Stimulated activated CD8-positive, alpha-beta memory T cell treated with anti-CD3 and anti-CD28 coated beads, Interleukin-7, amount 100 ng/mL, for 48 hours (primary cell): ENCODE results near the gene KLK3.
A peak's percentile ranks its signal among the peaks of the same experiment; 100 is the strongest.
"Not testable (repeated sequence)": the region's sequence is repeated elsewhere in the genome, so short reads cannot be mapped to it uniquely, and the experiment has no call there.

Experiments
- DNase-seq, 2 donors: peaks; one replicate each; pipeline ENCODE4 v3.0.0-alpha.2; 2020; ENCODE audit warnings: low read depth in 1 of 2; ENCODE audit errors: extremely low read depth in 1 of 2

KLK3 gene

DNA sequence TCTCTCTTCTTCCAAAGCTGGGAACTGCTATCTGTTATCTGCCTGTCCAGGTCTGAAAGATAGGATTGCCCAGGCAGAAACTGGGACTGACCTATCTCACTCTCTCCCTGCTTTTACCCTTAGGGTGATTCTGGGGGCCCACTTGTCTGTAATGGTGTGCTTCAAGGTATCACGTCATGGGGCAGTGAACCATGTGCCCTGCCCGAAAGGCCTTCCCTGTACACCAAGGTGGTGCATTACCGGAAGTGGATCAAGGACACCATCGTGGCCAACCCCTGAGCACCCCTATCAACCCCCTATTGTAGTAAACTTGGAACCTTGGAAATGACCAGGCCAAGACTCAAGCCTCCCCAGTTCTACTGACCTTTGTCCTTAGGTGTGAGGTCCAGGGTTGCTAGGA is 5.1 kb downstream of the KLK3 start:
- no peak for DNase-seq

DNA sequence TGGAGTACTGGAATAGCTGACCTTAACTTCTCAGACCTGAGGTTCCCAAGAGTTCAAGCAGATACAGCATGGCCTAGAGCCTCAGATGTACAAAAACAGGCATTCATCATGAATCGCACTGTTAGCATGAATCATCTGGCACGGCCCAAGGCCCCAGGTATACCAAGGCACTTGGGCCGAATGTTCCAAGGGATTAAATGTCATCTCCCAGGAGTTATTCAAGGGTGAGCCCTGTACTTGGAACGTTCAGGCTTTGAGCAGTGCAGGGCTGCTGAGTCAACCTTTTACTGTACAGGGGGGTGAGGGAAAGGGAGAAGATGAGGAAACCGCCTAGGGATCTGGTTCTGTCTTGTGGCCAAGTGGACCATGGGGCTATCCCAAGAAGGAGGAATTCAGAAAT is 6.3 kb downstream of the KLK3 start:
- no peak for DNase-seq

DNA sequence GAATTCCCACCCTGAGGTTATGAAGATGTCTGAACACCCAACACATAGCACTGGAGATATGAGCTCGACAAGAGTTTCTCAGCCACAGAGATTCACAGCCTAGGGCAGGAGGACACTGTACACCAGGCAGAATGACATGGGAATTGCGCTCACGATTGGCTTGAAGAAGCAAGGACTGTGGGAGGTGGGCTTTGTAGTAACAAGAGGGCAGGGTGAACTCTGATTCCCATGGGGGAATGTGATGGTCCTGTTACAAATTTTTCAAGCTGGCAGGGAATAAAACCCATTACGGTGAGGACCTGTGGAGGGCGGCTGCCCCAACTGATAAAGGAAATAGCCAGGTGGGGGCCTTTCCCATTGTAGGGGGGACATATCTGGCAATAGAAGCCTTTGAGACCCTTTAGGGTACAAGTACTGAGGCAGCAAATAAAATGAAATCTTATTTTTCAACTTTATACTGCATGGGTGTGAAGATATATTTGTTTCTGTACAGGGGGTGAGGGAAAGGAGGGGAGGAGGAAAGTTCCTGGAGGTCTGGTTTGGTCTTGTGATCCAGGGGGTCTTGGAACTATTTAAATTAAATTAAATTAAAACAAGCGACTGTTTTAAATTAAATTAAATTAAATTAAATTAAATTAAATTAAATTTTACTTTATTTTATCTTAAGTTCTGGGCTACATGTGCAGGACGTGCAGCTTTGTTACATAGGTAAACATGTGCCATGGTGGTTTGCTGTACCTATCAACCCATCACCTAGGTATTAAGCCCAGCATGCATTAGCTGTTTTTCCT is 7.0 kb downstream of the KLK3 start:
- DNase-seq, result no peak

DNA sequence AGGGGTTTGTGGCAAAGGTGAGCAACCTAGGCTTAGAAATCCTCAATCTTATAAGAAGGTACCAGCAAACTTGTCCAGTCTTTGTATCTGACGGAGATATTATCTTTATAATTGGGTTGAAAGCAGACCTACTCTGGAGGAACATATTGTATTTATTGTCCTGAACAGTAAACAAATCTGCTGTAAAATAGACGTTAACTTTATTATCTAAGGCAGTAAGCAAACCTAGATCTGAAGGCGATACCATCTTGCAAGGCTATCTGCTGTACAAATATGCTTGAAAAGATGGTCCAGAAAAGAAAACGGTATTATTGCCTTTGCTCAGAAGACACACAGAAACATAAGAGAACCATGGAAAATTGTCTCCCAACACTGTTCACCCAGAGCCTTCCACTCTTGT is 14.8 kb downstream of the KLK3 start:
- no peak for DNase-seq

DNA sequence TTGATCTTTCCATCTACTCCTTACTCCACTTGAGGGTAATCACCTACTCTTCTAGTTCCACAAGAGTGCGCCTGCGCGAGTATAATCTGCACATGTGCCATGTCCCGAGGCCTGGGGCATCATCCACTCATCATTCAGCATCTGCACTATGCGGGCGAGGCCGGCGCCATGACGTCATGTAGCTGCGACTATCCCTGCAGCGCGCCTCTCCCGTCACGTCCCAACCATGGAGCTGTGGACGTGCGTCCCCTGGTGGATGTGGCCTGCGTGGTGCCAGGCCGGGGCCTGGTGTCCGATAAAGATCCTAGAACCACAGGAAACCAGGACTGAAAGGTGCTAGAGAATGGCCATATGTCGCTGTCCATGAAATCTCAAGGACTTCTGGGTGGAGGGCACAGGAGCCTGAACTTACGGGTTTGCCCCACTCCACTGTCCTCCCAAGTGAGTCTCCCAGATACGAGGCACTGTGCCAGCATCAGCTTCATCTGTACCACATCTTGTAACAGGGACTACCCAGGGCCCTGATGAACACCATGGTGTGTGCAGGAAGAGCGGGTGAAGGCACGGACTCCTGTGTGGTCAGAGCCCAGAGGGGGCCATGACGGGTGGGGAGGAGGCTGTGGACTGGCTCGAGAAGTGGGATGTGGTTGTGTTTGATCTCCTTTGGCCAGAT is 15.8 kb downstream of the KLK3 start:
- peak in 1 of 2 donors; percentile 13 for DNase-seq

DNA sequence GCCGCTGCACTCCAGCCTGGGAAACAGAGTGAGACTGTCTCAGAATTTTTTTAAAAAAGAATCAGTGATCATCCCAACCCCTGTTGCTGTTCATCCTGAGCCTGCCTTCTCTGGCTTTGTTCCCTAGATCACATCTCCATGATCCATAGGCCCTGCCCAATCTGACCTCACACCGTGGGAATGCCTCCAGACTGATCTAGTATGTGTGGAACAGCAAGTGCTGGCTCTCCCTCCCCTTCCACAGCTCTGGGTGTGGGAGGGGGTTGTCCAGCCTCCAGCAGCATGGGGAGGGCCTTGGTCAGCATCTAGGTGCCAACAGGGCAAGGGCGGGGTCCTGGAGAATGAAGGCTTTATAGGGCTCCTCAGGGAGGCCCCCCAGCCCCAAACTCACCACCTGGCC is 18.3 kb downstream of the KLK3 start, which contains the start of gene KLK2:
KLK2 (plus strand) TSS at position 384 of the 400 bp plus-strand sequence. CDS start 35 bp downstream, outside the sequence.
- DNase-seq, result no peak

DNA sequence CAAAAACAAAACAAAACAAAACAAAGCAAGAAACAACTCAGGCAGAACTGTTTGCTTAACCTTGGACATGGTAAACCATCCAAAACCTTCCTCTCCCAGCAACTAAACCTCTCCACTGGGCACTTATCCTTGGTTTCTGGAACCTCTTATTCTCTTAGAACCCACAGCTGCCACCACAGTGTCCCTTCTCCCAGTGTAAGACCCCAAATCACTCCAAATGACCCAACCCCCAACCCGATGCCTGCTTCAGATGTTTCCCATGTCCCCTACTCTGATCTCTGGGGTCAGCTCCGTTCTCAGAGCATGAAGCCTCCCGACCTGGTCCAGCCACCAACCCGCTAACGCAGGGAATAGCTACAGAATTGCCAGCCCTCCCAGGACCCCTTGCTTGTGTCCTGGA is 19.5 kb downstream of the KLK3 start:
- no peak for DNase-seq

DNA sequence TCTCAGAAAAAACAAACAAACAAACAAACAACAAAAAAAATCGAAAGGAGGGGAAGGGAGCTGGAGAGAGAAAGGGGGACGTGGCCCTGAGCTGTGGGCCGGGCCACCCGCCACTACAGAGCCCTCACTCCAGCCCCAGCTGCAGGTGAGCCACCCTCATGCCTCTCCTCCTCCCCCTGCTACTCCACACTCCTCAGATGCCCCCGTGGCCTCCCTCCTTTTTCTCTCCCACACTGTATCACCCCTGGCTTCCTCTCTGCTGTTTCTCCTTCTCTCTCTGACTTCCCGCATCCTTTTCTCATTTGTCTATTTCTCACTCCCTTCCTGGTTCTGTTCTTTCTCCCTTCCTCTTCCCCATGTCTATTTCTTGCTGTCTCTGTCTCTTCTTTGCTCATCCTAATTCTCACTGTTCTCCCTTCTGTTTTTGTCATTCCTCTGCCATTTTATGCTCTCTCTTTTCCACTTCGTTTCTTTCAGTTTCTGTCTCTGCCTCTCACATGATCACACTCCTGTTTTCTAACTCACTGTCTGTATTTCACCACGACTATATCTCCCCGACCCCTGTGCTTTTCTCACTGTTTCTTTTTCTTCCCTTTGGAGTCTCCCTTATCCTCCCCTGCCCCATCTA is 21.2 kb downstream of the KLK3 start:
- no peak for DNase-seq

DNA sequence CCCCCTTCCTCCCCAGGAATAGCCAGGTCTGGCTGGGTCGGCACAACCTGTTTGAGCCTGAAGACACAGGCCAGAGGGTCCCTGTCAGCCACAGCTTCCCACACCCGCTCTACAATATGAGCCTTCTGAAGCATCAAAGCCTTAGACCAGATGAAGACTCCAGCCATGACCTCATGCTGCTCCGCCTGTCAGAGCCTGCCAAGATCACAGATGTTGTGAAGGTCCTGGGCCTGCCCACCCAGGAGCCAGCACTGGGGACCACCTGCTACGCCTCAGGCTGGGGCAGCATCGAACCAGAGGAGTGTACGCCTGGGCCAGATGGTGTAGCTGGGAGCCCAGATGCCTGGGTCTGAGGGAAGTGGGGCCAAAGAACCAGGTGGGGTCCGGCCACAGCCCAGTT is 21.7 kb downstream of the KLK3 start:
- no peak for DNase-seq

DNA sequence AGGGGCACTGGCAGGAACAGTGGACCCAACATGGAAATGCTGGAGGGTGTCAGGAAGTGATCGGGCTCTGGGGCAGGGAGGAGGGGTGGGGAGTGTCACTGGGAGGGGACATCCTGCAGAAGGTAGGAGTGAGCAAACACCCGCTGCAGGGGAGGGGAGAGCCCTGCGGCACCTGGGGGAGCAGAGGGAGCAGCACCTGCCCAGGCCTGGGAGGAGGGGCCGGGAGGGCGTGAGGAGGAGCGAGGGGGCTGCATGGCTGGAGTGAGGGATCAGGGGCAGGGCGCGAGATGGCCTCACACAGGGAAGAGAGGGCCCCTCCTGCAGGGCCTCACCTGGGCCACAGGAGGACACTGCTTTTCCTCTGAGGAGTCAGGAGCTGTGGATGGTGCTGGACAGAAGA is 22.6 kb downstream of the KLK3 start:
- no peak for DNase-seq

DNA sequence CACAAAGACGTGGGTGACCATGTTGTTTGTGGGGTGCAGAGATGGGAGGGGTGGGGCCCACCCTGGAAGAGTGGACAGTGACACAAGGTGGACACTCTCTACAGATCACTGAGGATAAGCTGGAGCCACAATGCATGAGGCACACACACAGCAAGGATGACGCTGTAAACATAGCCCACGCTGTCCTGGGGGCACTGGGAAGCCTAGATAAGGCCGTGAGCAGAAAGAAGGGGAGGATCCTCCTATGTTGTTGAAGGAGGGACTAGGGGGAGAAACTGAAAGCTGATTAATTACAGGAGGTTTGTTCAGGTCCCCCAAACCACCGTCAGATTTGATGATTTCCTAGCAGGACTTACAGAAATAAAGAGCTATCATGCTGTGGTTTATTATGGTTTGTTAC is 24.1 kb downstream of the KLK3 start:
- no peak for DNase-seq

DNA sequence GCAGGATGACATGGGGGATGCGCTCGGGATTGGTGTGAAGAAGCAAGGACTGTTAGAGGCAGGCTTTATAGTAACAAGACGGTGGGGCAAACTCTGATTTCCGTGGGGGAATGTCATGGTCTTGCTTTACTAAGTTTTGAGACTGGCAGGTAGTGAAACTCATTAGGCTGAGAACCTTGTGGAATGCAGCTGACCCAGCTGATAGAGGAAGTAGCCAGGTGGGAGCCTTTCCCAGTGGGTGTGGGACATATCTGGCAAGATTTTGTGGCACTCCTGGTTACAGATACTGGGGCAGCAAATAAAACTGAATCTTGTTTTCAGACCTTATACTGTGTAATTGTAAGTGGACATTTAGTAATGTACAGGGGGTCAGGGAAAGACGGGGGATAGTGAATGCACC is 25.5 kb downstream of the KLK3 start:
- no peak for DNase-seq

DNA sequence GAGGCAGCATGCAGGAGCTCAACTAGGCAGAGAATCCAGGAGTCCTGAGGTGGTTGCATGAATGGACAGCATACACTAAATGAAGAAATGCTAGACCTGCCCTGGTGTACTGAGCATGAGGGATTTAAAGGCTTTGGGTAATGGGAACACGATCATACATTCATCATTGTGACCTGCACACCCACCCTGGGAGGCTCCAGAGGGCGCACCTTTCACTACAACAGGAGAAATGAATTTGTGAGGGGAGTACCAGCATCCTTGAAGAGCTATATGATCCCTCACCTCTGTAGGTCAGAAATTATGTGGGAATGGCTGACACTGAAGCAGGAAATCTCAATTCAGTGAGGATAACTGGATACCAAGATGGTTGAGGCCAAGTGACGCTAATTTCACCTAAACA is 27.5 kb downstream of the KLK3 start:
- DNase-seq, result no peak

DNA sequence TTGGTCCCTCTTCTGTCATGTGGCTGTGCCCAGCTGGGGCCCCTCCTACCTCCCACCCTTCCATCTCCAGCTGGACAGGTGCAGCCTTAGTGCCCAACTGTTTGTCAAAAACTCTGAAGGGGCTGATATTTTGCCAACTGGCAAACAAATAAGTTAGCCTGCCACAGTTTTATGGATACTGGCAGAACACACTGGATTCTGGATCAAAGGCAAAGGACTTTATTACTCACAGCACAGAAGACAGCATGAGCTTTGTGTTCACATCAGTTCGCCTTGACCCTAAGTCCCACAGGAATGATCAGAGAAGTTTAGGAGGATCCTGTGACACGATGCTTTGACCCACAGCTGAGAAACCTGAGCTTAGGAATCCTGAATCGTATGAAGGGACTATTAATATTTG is 34.9 kb downstream of the KLK3 start:
- DNase-seq, result no peak

DNA sequence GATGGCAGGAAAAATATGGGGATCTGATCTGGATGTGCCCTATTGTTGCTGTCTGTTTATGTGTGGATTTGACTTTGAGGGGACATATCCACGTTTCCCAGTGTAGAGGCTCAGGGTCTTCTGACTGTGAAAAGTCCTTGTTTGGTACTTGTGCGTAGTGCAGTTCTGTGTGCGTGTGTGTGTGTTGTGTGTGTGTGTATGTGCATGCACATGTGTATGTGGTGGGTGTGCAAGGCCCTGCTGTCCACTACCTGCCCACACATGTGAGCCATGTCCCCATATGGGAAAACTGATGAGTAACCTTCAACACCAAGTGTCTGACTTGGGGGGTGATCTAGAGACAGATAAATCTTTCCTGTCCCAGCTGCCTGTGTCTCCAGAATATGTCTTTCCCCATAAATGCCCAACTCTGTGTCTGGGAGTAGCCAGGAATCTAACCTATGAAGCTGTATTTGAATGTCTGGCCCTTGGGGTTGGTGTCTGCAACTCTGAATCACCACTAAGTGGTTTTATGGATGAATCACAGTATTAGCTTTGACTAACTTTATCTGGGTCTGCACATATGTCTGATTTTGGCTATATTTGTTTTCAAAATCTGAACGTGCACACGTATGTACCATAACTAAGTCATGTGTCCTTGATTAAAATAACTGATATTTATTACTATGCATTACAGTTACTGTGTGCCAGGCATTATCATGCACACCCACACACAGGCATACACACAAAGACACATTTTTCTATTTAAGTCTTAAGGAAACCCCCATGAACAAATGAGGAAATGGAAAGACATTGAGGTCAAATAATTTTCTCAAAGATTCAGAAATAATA is 35.9 kb downstream of the KLK3 start:
- DNase-seq, result no peak

DNA sequence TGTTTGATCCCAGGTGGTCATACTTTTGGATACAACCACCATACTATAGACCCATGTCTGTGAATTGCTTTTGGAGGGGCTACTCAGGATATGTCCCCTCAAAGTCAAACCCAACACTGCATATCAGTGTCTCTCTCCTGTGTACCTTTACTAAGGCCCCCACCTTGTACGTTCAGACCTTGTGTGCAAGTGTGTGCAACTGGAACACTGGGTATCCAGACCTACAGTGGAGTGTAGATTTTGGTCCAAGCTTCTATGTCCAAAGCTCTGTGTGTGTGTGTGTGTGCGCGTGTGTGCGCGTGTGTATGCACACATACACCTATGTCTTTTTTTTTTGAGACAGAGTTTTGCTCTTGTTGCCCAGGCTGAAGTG is 36.5 kb downstream of the KLK3 start:
- DNase-seq, result no peak

DNA sequence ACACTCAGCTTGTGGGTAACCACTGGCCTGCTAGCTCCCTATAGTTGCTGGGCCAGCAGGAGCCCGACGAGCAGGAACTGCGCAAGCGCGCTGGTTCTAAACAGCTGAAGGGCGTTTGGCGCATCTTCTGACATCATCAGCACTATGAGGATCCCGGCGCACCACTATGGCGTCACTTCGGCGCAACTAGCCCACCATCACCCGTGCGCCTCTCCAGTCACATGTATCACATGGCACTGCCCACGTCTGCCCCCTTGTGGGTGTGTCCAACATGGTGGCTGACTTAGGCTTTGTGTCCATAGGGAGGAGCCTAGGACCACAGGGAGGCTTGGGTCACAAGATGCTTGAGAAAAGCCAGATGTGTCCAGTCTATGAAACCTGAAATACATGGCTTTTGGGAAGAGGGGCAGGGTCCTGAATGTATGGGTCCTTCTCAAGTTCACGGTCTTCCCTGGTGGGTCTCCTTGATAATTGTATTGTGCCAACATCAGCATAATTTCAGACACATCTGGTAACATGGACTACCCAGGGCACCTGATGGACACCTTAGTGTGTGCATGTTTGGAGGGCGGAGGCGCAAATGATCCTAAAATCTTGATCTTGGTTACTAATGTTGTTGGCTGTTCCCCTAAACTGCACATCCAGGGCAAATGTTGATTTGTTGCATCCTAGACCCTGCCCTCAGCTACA is 38.5 kb downstream of the KLK3 start:
- no peak for DNase-seq

DNA sequence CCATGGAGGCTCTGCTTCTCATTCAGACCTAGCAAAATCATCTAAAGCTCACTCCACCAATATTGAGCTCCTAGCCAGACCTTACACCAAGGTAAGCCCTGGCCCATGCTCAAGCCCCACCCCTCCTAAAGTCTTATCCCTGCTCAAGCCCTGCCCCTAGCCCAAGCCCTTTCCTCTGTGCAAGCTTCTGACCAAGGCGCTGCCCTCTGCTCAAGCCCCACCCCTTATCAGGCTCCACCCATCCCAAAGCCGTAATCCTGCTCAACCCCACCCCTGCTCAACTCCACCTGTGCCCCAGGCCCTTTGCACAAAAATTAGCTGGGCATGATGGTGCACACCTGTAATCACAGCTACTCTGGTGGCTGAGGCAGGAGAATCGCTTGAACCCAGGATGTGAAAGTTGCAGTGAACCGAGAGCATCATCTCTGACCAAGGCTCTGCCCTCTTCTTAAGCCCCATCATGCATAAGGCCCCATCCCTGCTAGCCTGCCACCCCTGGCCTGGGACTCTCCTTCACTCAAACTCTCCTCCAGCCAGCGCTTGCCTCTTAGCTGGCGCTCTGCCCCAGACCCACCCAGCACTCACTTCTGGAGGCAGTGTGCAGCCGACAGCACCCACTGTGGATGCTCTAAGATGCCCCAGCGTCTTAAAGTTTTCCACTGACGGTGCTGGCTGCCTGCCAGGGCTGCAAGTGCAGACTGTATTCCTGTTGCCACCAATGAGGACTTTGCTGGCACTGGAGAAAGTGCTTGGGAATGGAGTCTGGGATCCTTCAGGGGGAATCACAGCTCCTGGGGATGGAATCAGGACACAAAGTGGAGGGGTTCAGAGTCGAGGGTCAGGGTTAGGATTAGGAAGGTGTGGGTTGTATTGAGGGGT is 40.0 kb downstream of the KLK3 start:
- no peak for DNase-seq

DNA sequence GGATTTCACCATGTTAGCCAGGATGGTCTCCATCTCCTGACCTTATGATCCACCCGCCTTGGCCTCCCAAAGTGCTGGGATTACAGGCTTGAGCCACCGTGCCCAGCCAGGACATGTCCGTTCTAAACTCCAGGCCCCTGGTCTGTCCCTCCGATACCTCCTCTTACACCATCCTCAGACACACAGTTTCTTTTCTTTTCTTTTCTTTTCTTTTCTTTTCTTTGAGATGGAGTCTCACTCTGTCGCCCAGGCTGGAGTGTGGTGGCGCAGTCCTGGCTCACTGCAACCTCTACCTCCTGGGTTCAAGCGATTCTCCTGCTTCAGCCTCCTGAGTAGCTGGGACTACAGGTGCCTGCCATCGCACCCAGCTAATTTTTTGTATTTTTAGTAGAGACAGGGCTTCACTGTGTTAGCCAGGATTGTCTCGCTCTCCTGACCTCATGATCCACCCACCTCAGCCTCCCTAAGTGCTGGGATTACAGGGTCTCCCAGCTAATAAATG is 41.4 kb downstream of the KLK3 start:
- DNase-seq, result not testable (repeated sequence)
